Measurements from ENCODE around the gene CBLC. TPM values are rescaled to one million over a fixed set of nuclear protein-coding genes. Genes with fewer than 3 reads are reported as not detected.

The CBLC gene
- total RNA-seq, 1 experiment from 2014 or later: 0.80 TPM

GRCh38 chr19:44731622-44732021 is 46.1 kb upstream of the CBLC start:
- Histone ChIP-seq H3K4me3 (ENCODE audit: low read depth in 2 of 2, low read length in 2 of 2) (no peak overlapping the region), H3K4me1 (ENCODE audit: control insufficient read depth, insufficient read depth, low read length) (no peaks in the 10 kb centered on the region), H3K27ac (ENCODE audit: low read length) (no peak overlapping the region), H3K9me3 (ENCODE audit: control insufficient read depth, insufficient read depth, low read depth, low read length) (no peaks in the 10 kb centered on the region), H3K36me3 (ENCODE audit: control insufficient read depth, insufficient read depth, low read length) (no peaks in the 10 kb centered on the region), H3K27me3 (ENCODE audit: control insufficient read depth, insufficient read depth, low read length) (no peaks in the 10 kb centered on the region)
- ATAC-seq (no peak), DNase-seq (ENCODE audit: low read depth, low spot score) (no peak)
- no peak for TF ChIP-seq SIN3A (IDR thresholded peaks at IDR 0.05; ENCODE audit: borderline replicate concordance, insufficient read depth, low read depth, low read length)
- TF ChIP-seq, protein P1, sequence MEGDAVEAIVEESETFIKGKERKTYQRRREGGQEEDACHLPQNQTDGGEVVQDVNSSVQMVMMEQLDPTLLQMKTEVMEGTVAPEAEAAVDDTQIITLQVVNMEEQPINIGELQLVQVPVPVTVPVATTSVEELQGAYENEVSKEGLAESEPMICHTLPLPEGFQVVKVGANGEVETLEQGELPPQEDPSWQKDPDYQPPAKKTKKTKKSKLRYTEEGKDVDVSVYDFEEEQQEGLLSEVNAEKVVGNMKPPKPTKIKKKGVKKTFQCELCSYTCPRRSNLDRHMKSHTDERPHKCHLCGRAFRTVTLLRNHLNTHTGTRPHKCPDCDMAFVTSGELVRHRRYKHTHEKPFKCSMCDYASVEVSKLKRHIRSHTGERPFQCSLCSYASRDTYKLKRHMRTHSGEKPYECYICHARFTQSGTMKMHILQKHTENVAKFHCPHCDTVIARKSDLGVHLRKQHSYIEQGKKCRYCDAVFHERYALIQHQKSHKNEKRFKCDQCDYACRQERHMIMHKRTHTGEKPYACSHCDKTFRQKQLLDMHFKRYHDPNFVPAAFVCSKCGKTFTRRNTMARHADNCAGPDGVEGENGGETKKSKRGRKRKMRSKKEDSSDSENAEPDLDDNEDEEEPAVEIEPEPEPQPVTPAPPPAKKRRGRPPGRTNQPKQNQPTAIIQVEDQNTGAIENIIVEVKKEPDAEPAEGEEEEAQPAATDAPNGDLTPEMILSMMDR (IDR thresholded peaks at IDR 0.05): no peak
- no peak for TF ChIP-seq TCF7L2 (IDR thresholded peaks at IDR 0.05; ENCODE audit: low read depth, low read length)
- intact Hi-C loops (cut with micrococcal nuclease; ENCODE audit: unreplicated experiment) (no loop called here), in situ Hi-C loops (cut with HindIII; ENCODE audit: low pct_unique_long_range_greater_than_20kb, low sequenced_read_pairs) (no loop called here)
- CTCF ChIA-PET: interaction anchor here (0.6 kb wide), 1 partner anchor 49 kb away, joined by 3 read pairs; no protein-coding TSS in a partner anchor
- POLR2A ChIA-PET: interaction anchor here (0.6 kb wide), 3 partner anchors 13 to 88 kb away, joined by 3 to 18 read pairs (median 4); partner anchors contain the start of gene PVR
- BruUV-seq (replicated peaks): no TSS peak

DNA sequence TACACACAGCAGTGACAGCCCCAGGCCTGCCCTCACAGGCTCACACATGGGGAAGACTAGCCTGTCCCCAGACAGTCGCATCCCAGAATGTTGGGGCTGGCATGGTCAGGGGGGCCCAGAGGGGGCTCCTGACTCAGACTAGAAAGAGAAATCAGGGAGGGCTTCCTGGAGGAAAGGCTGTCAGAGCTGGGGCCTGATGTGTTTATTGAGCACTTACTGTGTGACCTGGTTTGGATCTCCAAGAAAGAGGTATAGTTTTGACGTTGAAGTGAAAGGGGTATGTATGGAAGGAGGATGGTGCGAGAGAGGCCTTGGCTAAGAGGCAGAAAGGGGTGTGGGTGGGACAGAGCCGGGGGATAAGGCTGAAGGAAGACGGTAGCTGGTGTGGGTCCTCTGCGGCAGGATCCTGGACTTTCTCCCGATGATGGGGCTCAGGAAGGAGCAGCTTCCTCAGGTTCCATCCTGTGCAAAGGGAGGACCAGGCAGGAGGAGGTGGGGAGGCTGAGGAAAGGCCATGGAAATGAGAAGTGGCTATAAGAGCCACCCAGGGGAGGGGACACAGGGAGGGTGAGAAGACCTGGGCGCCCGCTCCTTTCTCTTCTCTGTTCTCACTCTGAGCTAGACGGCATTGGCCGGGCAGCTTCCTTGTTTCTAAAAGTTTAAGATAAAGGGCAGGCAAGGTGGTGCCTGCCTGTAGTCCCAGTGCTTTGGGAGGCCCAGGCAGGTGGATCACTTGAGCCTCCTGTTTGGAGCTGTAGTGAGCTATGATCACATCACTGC is 45.3 kb upstream of the CBLC start:
- peaks cover 4% of the 10 kb centered on the region for H3K4me1 ChIP-seq (ENCODE audit: control insufficient read depth, insufficient read depth, low read length)
- no TSS peak for BruUV-seq (replicated peaks)
- 0 out of 2 replicates have a peak overlapping the region, but pooled peaks have one; percentile 23 for H3K27ac ChIP-seq (ENCODE audit: low read length)
- no peaks in the 10 kb centered on the region for H3K36me3 ChIP-seq (ENCODE audit: control insufficient read depth, insufficient read depth, low read length)
- H3K4me3 ChIP-seq (ENCODE audit: low read depth in 2 of 2, low read length in 2 of 2): no peak overlapping the region
- in situ Hi-C loops (cut with HindIII; ENCODE audit: low pct_unique_long_range_greater_than_20kb, low sequenced_read_pairs): no loop called here
- H3K27me3 ChIP-seq (ENCODE audit: control insufficient read depth, insufficient read depth, low read length): no peaks in the 10 kb centered on the region
- ATAC-seq (peak; percentile 60), DNase-seq (ENCODE audit: low read depth, low spot score) (no peak)
- H3K9me3 ChIP-seq (ENCODE audit: control insufficient read depth, insufficient read depth, low read depth, low read length): no peaks in the 10 kb centered on the region
- TF ChIP-seq, protein P1 (IDR thresholded peaks at IDR 0.05): no peak
- no peak for TF ChIP-seq TCF7L2 (IDR thresholded peaks at IDR 0.05; ENCODE audit: low read depth, low read length)
- TF ChIP-seq POLR2AphosphoS5 (IDR thresholded peaks at IDR 0.05; ENCODE audit: low read depth, low read length): no peak
- TF ChIP-seq SIN3A (IDR thresholded peaks at IDR 0.05; ENCODE audit: borderline replicate concordance, insufficient read depth, low read depth, low read length): no peak
- TF ChIP-seq, protein P2, sequence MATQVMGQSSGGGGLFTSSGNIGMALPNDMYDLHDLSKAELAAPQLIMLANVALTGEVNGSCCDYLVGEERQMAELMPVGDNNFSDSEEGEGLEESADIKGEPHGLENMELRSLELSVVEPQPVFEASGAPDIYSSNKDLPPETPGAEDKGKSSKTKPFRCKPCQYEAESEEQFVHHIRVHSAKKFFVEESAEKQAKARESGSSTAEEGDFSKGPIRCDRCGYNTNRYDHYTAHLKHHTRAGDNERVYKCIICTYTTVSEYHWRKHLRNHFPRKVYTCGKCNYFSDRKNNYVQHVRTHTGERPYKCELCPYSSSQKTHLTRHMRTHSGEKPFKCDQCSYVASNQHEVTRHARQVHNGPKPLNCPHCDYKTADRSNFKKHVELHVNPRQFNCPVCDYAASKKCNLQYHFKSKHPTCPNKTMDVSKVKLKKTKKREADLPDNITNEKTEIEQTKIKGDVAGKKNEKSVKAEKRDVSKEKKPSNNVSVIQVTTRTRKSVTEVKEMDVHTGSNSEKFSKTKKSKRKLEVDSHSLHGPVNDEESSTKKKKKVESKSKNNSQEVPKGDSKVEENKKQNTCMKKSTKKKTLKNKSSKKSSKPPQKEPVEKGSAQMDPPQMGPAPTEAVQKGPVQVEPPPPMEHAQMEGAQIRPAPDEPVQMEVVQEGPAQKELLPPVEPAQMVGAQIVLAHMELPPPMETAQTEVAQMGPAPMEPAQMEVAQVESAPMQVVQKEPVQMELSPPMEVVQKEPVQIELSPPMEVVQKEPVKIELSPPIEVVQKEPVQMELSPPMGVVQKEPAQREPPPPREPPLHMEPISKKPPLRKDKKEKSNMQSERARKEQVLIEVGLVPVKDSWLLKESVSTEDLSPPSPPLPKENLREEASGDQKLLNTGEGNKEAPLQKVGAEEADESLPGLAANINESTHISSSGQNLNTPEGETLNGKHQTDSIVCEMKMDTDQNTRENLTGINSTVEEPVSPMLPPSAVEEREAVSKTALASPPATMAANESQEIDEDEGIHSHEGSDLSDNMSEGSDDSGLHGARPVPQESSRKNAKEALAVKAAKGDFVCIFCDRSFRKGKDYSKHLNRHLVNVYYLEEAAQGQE (IDR thresholded peaks at IDR 0.05; ENCODE audit: insufficient read depth in 1 of 2, low read depth in 2 of 2, low read length in 1 of 2): no peak
- CTCF ChIA-PET: interaction anchor here (0.6 kb wide), 1 partner anchor 48 kb away, joined by 3 read pairs; no protein-coding TSS in a partner anchor
- intact Hi-C loops (cut with micrococcal nuclease; ENCODE audit: unreplicated experiment): no loop called here
- POLR2A ChIA-PET: no interaction called here
